H9 (cell line): ENCODE results near the gene MAN1A1. TPM values are rescaled to one million over a fixed set of nuclear protein-coding genes. Genes with fewer than 3 reads are reported as not detected.

Source experiments
- DNase-seq: peaks from one replicate; pipeline ENCODE4 v3.0.0-alpha.2; 2017
- H2AFZ ChIP-seq: one replicate; pipeline ENCODE4 v1.6.1; 2013; ENCODE audit warnings: mild to moderate bottlenecking, low read length, control low read depth, moderate library complexity
- H2AK5ac ChIP-seq: 2 replicates; pipeline ENCODE4 v1.6.1; 2013; ENCODE audit warnings: low read length, control low read depth, mixed read lengths; ENCODE audit not compliant: insufficient read length
- H2BK120ac ChIP-seq: one replicate; pipeline ENCODE4 v1.6.1; 2013; ENCODE audit warnings: low read depth, mild to moderate bottlenecking, low read length, control low read depth, inconsistent platforms; ENCODE audit not compliant: poor library complexity, severe bottlenecking
- H2BK12ac ChIP-seq: 2 replicates; pipeline ENCODE4 v1.6.1; 2013; ENCODE audit warnings: low read length, control low read depth, mixed read lengths, low read depth; ENCODE audit not compliant: insufficient read length
- H2BK15ac ChIP-seq: 2 replicates; pipeline ENCODE4 v1.6.1; 2013; ENCODE audit warnings: low read depth, low read length, control low read depth
- H2BK20ac ChIP-seq: one replicate; pipeline ENCODE4 v1.6.1; 2013; ENCODE audit warnings: low read depth, mild to moderate bottlenecking, low read length, control low read depth, inconsistent platforms; ENCODE audit not compliant: poor library complexity, severe bottlenecking
- H2BK5ac ChIP-seq: 2 replicates; pipeline ENCODE4 v1.6.1; 2013; ENCODE audit warnings: low read length, control low read depth, mixed read lengths; ENCODE audit not compliant: insufficient read length
- H3K14ac ChIP-seq: 2 replicates; pipeline ENCODE4 v1.6.1; 2013; ENCODE audit warnings: low read length, control low read depth; ENCODE audit not compliant: insufficient read depth
- H3K18ac ChIP-seq: 2 replicates; pipeline ENCODE4 v1.6.1; 2013; ENCODE audit warnings: low read depth, mild to moderate bottlenecking, mixed read lengths, low read length, control low read depth; ENCODE audit not compliant: insufficient read length
- H3K23ac ChIP-seq: 2 replicates; pipeline ENCODE4 v1.6.1; 2013; ENCODE audit warnings: low read length, control low read depth, mixed read lengths, low read depth; ENCODE audit not compliant: insufficient read length
- H3K23me2 ChIP-seq: 2 replicates; pipeline ENCODE4 v1.6.1; 2013; ENCODE audit warnings: low read depth, mild to moderate bottlenecking, mixed read lengths, low read length, control low read depth; ENCODE audit not compliant: insufficient read length, poor library complexity, severe bottlenecking
- H3K27ac ChIP-seq: 2 replicates; pipeline ENCODE4 v1.5.1; 2013; ENCODE audit warnings: low read length, control low read depth, mixed read lengths, low read depth; ENCODE audit not compliant: insufficient read length
- H3K27me3 ChIP-seq: 2 replicates; pipeline ENCODE4 v1.6.1; 2013; ENCODE audit warnings: low read length, control low read depth, inconsistent platforms; ENCODE audit not compliant: insufficient read depth
- H3K4ac ChIP-seq: 2 replicates; pipeline ENCODE4 v1.6.1; 2013; ENCODE audit warnings: low read depth, mild to moderate bottlenecking, control low read depth, inconsistent platforms, low read length, moderate library complexity
- H3K4me1 ChIP-seq: 2 replicates; pipeline ENCODE4 v1.6.1; 2013; ENCODE audit warnings: low read length, control low read depth, inconsistent platforms; ENCODE audit not compliant: insufficient read depth
- H3K4me2 ChIP-seq: 2 replicates; pipeline ENCODE4 v1.6.1; 2013; ENCODE audit warnings: low read length, control low read depth, mixed read lengths; ENCODE audit not compliant: insufficient read length, insufficient read depth
- H3K56ac ChIP-seq: 2 replicates; pipeline ENCODE4 v1.6.1; 2013; ENCODE audit warnings: low read depth, mild to moderate bottlenecking, mixed read lengths, low read length, control low read depth; ENCODE audit not compliant: insufficient read length
- H3K79me1 ChIP-seq: 2 replicates; pipeline ENCODE4 v1.6.1; 2013; ENCODE audit warnings: low read depth, mild to moderate bottlenecking, moderate library complexity, low read length, control low read depth, inconsistent platforms; ENCODE audit not compliant: insufficient read depth, poor library complexity, severe bottlenecking
- H3K79me2 ChIP-seq: 2 replicates; pipeline ENCODE4 v1.6.1; 2013; ENCODE audit warnings: low read length, control low read depth, inconsistent platforms; ENCODE audit not compliant: insufficient read depth
- H3K9ac ChIP-seq: 2 replicates; pipeline ENCODE4 v1.6.1; 2013; ENCODE audit warnings: low read length, control low read depth, mixed read lengths; ENCODE audit not compliant: insufficient read length; ENCODE audit errors: extremely low read depth
- H3K9me3 ChIP-seq: one replicate; pipeline ENCODE4 v1.6.1; 2013; ENCODE audit warnings: low read depth, low read length, inconsistent platforms; ENCODE audit not compliant: control insufficient read depth
- H3T11ph ChIP-seq: one replicate; pipeline ENCODE4 v1.6.1; 2013; ENCODE audit warnings: mild to moderate bottlenecking, low read length, control low read depth, inconsistent platforms
- H4K20me1 ChIP-seq: one replicate; pipeline ENCODE4 v1.6.1; 2013; ENCODE audit not compliant: control insufficient read depth, insufficient read length, insufficient read depth
- H4K5ac ChIP-seq: 2 replicates; pipeline ENCODE4 v1.6.1; 2013; ENCODE audit warnings: low read depth, mild to moderate bottlenecking, mixed read lengths, low read length, control low read depth; ENCODE audit not compliant: insufficient read length
- H4K8ac ChIP-seq: replicated peaks from 2 replicates; pipeline ENCODE4 v1.6.1; 2013; ENCODE audit warnings: low read length, control low read depth, mixed read lengths, low read depth; ENCODE audit not compliant: insufficient read length
- H4K91ac ChIP-seq: 2 replicates; pipeline ENCODE4 v1.6.1; 2013; ENCODE audit warnings: low read depth, mild to moderate bottlenecking, moderate library complexity, mixed read lengths, low read length, control low read depth; ENCODE audit not compliant: insufficient read length
- H3K27ac Mint-ChIP-seq, 3 experiments: 2 replicates in 2 of 3; 3 replicates in 1 of 3; pipeline ENCODE4 v1.8.0; 2020 to 2021; ENCODE audit warnings: mixed read lengths in 3 of 3, mild to moderate bottlenecking in 1 of 3, moderate library complexity in 1 of 3
- H3K27me3 Mint-ChIP-seq: 2 replicates; pipeline ENCODE4 v1.8.0; 2021; ENCODE audit warnings: low read depth, mild to moderate bottlenecking, moderate library complexity, mixed read lengths
- H3K36me3 Mint-ChIP-seq, 3 experiments: 2 replicates in 2 of 3; 3 replicates in 1 of 3; pipeline ENCODE4 v1.8.0; 2020 to 2021; ENCODE audit warnings: low read depth in 3 of 3, mixed read lengths in 3 of 3; ENCODE audit not compliant: insufficient read depth in 1 of 3
- H3K4me1 Mint-ChIP-seq, 2 experiments: 2 replicates each; pipeline ENCODE4 v1.8.0; 2020; ENCODE audit warnings: mixed read lengths in 2 of 2
- H3K4me3 Mint-ChIP-seq, 2 experiments: 2 replicates in 1 of 2; 3 replicates in 1 of 2; pipeline ENCODE4 v1.8.0; 2020 to 2021; ENCODE audit warnings: mild to moderate bottlenecking in 2 of 2, mixed read lengths in 2 of 2, moderate library complexity in 1 of 2
- H3K9me3 Mint-ChIP-seq, 2 experiments: 2 replicates in 1 of 2; 3 replicates in 1 of 2; pipeline ENCODE4 v1.8.0; 2020; ENCODE audit warnings: mild to moderate bottlenecking in 2 of 2, mixed read lengths in 2 of 2, moderate library complexity in 1 of 2
- CTCF ChIP-seq: fragments of 200-600 bp; sonication (generic); conservative IDR thresholded peaks from 3 replicates; pipeline ENCODE4 v1.8.0; 2021; ENCODE audit warnings: antibody characterized with exemption, mild to moderate bottlenecking
- WGBS: extraction: QIAGEN DNeasy Blood & Tissue Kit; methylation state at CpG from one replicate; pipeline ENCODE4 v1.1.7; 2013; ENCODE audit warnings: missing lambda C conversion rate, low lambda C conversion rate, mixed read lengths; ENCODE audit not compliant: insufficient read length; ENCODE audit errors: extremely low coverage; 5-methylcytosine and 5-hydroxymethylcytosine counted together
- total RNA-seq: library from RNA; stranded (reverse); gene quantifications from 2 replicates; pipeline ENCODE4 v1.2.1, GENCODE V29; 2021

Gene MAN1A1
- total RNA-seq, 1 experiment from 2014 or later, result 1.6 TPM

- H3K27ac ChIP-seq, result no peak overlapping the region
- Mint-ChIP-seq H3K27me3 (no peaks in the 10 kb centered on the region), H3K4me1 (no peaks in the 10 kb centered on the region), H3K9me3 (no peaks in the 10 kb centered on the region), H3K36me3 (no peaks in the 10 kb centered on the region), H3K4me3 (no peak overlapping the region), H3K27ac (no peak overlapping the region)
- no peak overlapping the region for H2AK5ac ChIP-seq
- H2BK15ac ChIP-seq, result no peak overlapping the region
- no peak overlapping the region for H4K8ac ChIP-seq
- WGBS, result no CpG with 5 or more reads among the region's 11 CpGs
- no peaks in the 10 kb centered on the region for H3K4me1 ChIP-seq
- no peak overlapping the region for H3K9ac ChIP-seq
- no peak overlapping the region for H3K56ac ChIP-seq
- no peaks in the 10 kb centered on the region for H4K20me1 ChIP-seq
- no peak overlapping the region for H3K4ac ChIP-seq
- no peak overlapping the region for H2BK20ac ChIP-seq
- H4K5ac ChIP-seq, result no peak overlapping the region
- no peak overlapping the region for H2AFZ ChIP-seq
- H3K79me1 ChIP-seq, result no peaks in the 10 kb centered on the region
- no peaks in the 10 kb centered on the region for H3K79me2 ChIP-seq
- H3K27me3 ChIP-seq, result no peaks in the 10 kb centered on the region
- H3K9me3 ChIP-seq, result no peaks in the 10 kb centered on the region
- no peak overlapping the region for H4K91ac ChIP-seq
- H2BK5ac ChIP-seq, result no peak overlapping the region
- no peak overlapping the region for H3K23ac ChIP-seq
- H2BK12ac ChIP-seq, result no peak overlapping the region
- no peak for TF ChIP-seq CTCF
- H3K18ac ChIP-seq, result no peak overlapping the region
- no peak overlapping the region for H3K14ac ChIP-seq
- no peak overlapping the region for H3T11ph ChIP-seq
- no peak overlapping the region for H3K4me2 ChIP-seq
- no peaks in the 10 kb centered on the region for H3K23me2 ChIP-seq
- no peak for DNase-seq
- no peak overlapping the region for H2BK120ac ChIP-seq
Measured at GRCh38 chr6:119209452-119210205, 139.9 kb downstream of the MAN1A1 start.
